Hepatocyte (in vitro differentiated cells): ENCODE measurements around the gene RNF227. TPM values are rescaled to one million over a fixed set of nuclear protein-coding genes. Genes with fewer than 3 reads are reported as not detected.

ENCODE experiments used
- DNase-seq: peaks from one replicate; pipeline ENCODE4 v3.0.0-alpha.2; 2016; ENCODE audit warnings: low spot score
- H2AFZ ChIP-seq: fragments of 200-600 bp; sonication (generic); 2 replicates; pipeline ENCODE4 v1.6.0; 2016; ENCODE audit warnings: antibody characterized with exemption, mild to moderate bottlenecking
- H3K27ac ChIP-seq: fragments of 200-600 bp; sonication (generic); 2 replicates; pipeline ENCODE4 v1.5.1; 2016; ENCODE audit warnings: mild to moderate bottlenecking
- H3K27me3 ChIP-seq: fragments of 200-600 bp; sonication (generic); 2 replicates; pipeline ENCODE4 v1.6.1; 2016
- H3K36me3 ChIP-seq: fragments of 200-600 bp; sonication (generic); replicated peaks from 2 replicates; pipeline ENCODE4 v1.5.1; 2016; ENCODE audit warnings: low read depth; ENCODE audit not compliant: insufficient read depth
- H3K4me1 ChIP-seq: fragments of 200-600 bp; sonication (generic); 2 replicates; pipeline ENCODE4 v1.5.1; 2016; ENCODE audit warnings: mild to moderate bottlenecking, moderate library complexity; ENCODE audit not compliant: insufficient read depth
- H3K4me2 ChIP-seq: fragments of 200-600 bp; sonication (generic); 2 replicates; pipeline ENCODE4 v1.6.0; 2016
- H3K4me3 ChIP-seq: fragments of 200-600 bp; sonication (generic); 2 replicates; pipeline ENCODE4 v1.5.1; 2016; ENCODE audit warnings: mild to moderate bottlenecking
- H3K79me2 ChIP-seq: fragments of 200-600 bp; sonication (generic); 2 replicates; pipeline ENCODE4 v1.6.0; 2017; ENCODE audit warnings: mild to moderate bottlenecking
- H3K9me2 ChIP-seq: fragments of 200-600 bp; sonication (generic); replicated peaks from 2 replicates; pipeline ENCODE4 v1.6.0; 2017; ENCODE audit warnings: mild to moderate bottlenecking; ENCODE audit not compliant: insufficient read depth
- H3K9me3 ChIP-seq: fragments of 200-600 bp; sonication (generic); 2 replicates; pipeline ENCODE4 v1.5.1; 2016; ENCODE audit warnings: low read depth, mild to moderate bottlenecking
- H4K20me1 ChIP-seq: fragments of 200-600 bp; sonication (generic); 2 replicates; pipeline ENCODE4 v1.6.0; 2016; ENCODE audit warnings: mild to moderate bottlenecking; ENCODE audit not compliant: insufficient read depth, poor library complexity, severe bottlenecking
- EZH2 ChIP-seq: fragments of 200-600 bp; sonication (generic); IDR thresholded peaks from 2 replicates; pipeline ENCODE4 v1.6.1; 2016; ENCODE audit warnings: antibody characterized with exemption, mild to moderate bottlenecking, borderline replicate concordance
- EZH2phosphoT487 ChIP-seq: fragments of 200-600 bp; sonication (generic); IDR thresholded peaks from one replicate; pipeline ENCODE4 v1.6.1; 2018; ENCODE audit warnings: antibody characterized with exemption, mild to moderate bottlenecking, low read depth, moderate library complexity; ENCODE audit not compliant: unreplicated experiment, severe bottlenecking
- WGBS: methylation state at CpG from one replicate; pipeline ENCODE4 v1.1.6; 2016; ENCODE audit warnings: low lambda C conversion rate; ENCODE audit errors: missing lambda C conversion rate; 5-methylcytosine and 5-hydroxymethylcytosine counted together
- polyA plus RNA-seq: library from polyadenylated mRNA; unstranded; fragments of >200 nt; fragmentation: Nextera tagmentation; extraction: Ambion mirVana; gene quantifications from 2 replicates; pipeline ENCODE4 v1.2.1, GENCODE V29; 2016
- total RNA-seq: library from RNA; depleted of rRNA; stranded (reverse); fragments of >200 nt; gene quantifications from 2 replicates; pipeline ENCODE4 v1.2.3, GENCODE V29; 2014
- TF ChIP-seq, protein P1 (sequence below): fragments of 200-600 bp; sonication (generic); IDR thresholded peaks from 2 replicates; pipeline ENCODE4 v1.5.1; 2016; ENCODE audit warnings: antibody characterized with exemption, mild to moderate bottlenecking; ENCODE audit not compliant: poor library complexity

Gene RNF227
- total and polyA plus RNA-seq, 2 experiments from 2014 or later: 2.5 to 3.5 TPM

DNA sequence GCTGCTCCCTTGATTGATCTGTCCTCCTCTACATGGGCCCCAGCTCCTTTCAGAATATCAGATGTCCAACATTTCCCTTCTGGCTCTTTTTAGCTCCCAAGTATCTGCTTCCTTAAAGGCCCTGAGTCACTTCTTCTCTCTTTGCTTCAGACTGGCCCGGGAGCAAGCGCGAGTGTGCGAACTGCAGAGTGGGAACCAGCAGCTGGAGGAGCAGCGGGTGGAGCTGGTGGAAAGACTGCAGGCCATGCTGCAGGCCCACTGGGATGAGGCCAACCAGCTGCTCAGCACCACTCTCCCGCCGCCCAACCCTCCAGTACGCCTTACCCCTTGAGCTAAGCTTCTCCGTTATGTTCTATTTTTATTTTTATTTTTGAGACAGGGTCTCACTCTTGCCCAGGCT is 28.2 kb upstream of the RNF227 start:
- Histone ChIP-seq H3K9me2 (no peaks in the 10 kb centered on the region), H3K27me3 (no peaks in the 10 kb centered on the region), H3K4me3 (no peak overlapping the region), H3K36me3 (peaks cover 3% of the 10 kb centered on the region), H3K79me2 (no peaks in the 10 kb centered on the region), H3K4me1 (no peaks in the 10 kb centered on the region), H3K4me2 (no peak overlapping the region), H2AFZ (no peak overlapping the region), H3K27ac (no peak overlapping the region), H3K9me3 (no peaks in the 10 kb centered on the region), H4K20me1 (no peaks in the 10 kb centered on the region)
- TF ChIP-seq, protein P1, sequence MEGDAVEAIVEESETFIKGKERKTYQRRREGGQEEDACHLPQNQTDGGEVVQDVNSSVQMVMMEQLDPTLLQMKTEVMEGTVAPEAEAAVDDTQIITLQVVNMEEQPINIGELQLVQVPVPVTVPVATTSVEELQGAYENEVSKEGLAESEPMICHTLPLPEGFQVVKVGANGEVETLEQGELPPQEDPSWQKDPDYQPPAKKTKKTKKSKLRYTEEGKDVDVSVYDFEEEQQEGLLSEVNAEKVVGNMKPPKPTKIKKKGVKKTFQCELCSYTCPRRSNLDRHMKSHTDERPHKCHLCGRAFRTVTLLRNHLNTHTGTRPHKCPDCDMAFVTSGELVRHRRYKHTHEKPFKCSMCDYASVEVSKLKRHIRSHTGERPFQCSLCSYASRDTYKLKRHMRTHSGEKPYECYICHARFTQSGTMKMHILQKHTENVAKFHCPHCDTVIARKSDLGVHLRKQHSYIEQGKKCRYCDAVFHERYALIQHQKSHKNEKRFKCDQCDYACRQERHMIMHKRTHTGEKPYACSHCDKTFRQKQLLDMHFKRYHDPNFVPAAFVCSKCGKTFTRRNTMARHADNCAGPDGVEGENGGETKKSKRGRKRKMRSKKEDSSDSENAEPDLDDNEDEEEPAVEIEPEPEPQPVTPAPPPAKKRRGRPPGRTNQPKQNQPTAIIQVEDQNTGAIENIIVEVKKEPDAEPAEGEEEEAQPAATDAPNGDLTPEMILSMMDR: no peak
- no peak for TF ChIP-seq EZH2phosphoT487
- TF ChIP-seq EZH2: no peak
- WGBS: 95% methylated on average over 9 of the region's 9 CpGs
- DNase-seq: no peak

- DNase-seq: no peak
- Histone ChIP-seq H3K4me3 (no peak overlapping the region), H2AFZ (no peak overlapping the region), H3K36me3 (peaks cover 3% of the 10 kb centered on the region), H3K9me3 (no peaks in the 10 kb centered on the region), H3K4me1 (no peaks in the 10 kb centered on the region), H4K20me1 (no peaks in the 10 kb centered on the region), H3K79me2 (no peaks in the 10 kb centered on the region), H3K4me2 (no peak overlapping the region), H3K27me3 (no peaks in the 10 kb centered on the region), H3K27ac (no peak overlapping the region), H3K9me2 (no peaks in the 10 kb centered on the region)
- TF ChIP-seq EZH2phosphoT487 (no peak), EZH2 (no peak)
- TF ChIP-seq, protein P1: no peak
- 96% methylated on average over 13 of the region's 13 CpGs for WGBS
Observed at GRCh38 chr17:7943291-7943690, 27.2 kb upstream of the RNF227 start.

DNA sequence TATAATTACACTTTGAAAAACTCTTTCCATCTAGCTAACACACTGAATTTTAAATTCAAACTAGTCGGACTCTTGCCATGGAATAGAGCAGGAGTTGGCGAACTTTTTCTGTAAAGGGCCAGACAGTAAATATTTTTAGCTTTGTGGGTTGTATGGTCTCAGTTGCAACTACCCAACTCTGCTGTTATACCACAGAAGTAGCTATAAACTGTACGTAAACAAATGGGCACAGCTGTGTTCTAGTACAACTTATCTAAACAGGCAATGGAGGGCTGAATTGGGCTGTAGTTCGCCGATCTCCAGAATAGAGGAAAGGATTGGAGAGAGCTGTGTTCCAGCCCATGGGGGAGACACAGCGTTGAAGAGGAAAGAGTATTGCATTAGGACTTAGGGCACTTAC is 24.7 kb upstream of the RNF227 start:
- no peak overlapping the region for H3K27ac ChIP-seq
- no peaks in the 10 kb centered on the region for H4K20me1 ChIP-seq
- no peaks in the 10 kb centered on the region for H3K9me2 ChIP-seq
- no peak overlapping the region for H3K4me3 ChIP-seq
- H3K36me3 ChIP-seq: no peaks in the 10 kb centered on the region
- H3K79me2 ChIP-seq: no peaks in the 10 kb centered on the region
- no peaks in the 10 kb centered on the region for H3K9me3 ChIP-seq
- H2AFZ ChIP-seq: no peak overlapping the region
- no peaks in the 10 kb centered on the region for H3K27me3 ChIP-seq
- 93% methylated on average over 6 of the region's 6 CpGs for WGBS
- TF ChIP-seq, protein P1: no peak
- TF ChIP-seq EZH2 (no peak), EZH2phosphoT487 (no peak)
- DNase-seq: no peak
- no peaks in the 10 kb centered on the region for H3K4me1 ChIP-seq
- H3K4me2 ChIP-seq: no peak overlapping the region

DNA sequence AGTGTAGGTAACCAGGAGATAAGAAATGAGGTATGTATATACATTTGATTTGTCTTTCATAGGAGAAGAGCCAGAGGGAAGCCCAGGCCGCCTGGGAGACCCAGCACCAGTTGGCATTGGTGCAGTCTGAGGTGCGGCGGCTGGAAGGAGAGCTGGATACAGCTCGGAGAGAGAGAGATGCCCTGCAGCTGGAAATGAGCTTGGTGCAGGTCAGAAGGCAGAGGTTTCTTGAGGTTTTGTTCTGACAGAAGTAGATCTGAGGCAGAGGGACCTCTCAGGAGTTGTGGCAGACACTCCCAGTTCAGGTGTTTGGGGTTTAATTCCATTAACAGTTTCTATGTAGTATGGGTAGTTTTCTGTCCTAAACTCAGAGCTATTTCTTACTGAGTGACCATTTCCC is 23.9 kb upstream of the RNF227 start:
- no peak overlapping the region for H3K4me3 ChIP-seq
- no peaks in the 10 kb centered on the region for H3K9me2 ChIP-seq
- H3K79me2 ChIP-seq: peaks cover 2% of the 10 kb centered on the region
- no peak for DNase-seq
- no peak overlapping the region for H3K27ac ChIP-seq
- H4K20me1 ChIP-seq: no peaks in the 10 kb centered on the region
- H3K4me1 ChIP-seq: no peaks in the 10 kb centered on the region
- H3K4me2 ChIP-seq: no peak overlapping the region
- H3K36me3 ChIP-seq: no peaks in the 10 kb centered on the region
- no peak for TF ChIP-seq EZH2
- TF ChIP-seq EZH2phosphoT487: no peak
- TF ChIP-seq, protein P1: no peak
- no peak overlapping the region for H2AFZ ChIP-seq
- 96% methylated on average over 4 of the region's 4 CpGs for WGBS
- H3K9me3 ChIP-seq: no peaks in the 10 kb centered on the region
- no peaks in the 10 kb centered on the region for H3K27me3 ChIP-seq
